B cell (primary cell): ENCODE measurements around the gene NSUN6. TPM values are rescaled to one million over a fixed set of nuclear protein-coding genes. Genes with fewer than 3 reads are reported as not detected.
"Not testable (repeated sequence)": the region's sequence is repeated elsewhere in the genome, so short reads cannot be mapped to it uniquely, and the experiment has no call there.

Experiments
- ATAC-seq: fragments of 200-7000 bp; cut with Tn5 transposase; one replicate; pipeline ENCODE4 v1.10.0; 2021; ENCODE audit warnings: low read depth, mild to moderate bottlenecking, moderate number of reproducible peaks, moderate library complexity
- CTCF ChIA-PET: fragments of 350-600 bp; sonication (Branson Sonifier 250); formaldehyde crosslinking; loops from one replicate; lab custom pipeline; 2021; ENCODE audit warnings: antibody characterized with exemption, inconsistent platforms; lab: Charles Lee
- POLR2A ChIA-PET: fragments of 350-600 bp; sonication (Branson Sonifier 250); formaldehyde crosslinking; loops from one replicate; lab custom pipeline; 2021; ENCODE audit warnings: antibody characterized with exemption; lab: Charles Lee
- DNase-seq: peaks from one replicate; pipeline ENCODE4 v3.0.0; 2013
- H2AFZ ChIP-seq: 2 replicates; pipeline ENCODE4 v1.6.1; 2012; ENCODE audit warnings: mild to moderate bottlenecking, low read depth, low read length; ENCODE audit not compliant: insufficient read depth, poor library complexity, severe bottlenecking
- H3K27ac ChIP-seq, 2 donors: 1 replicate in 1 of 2; 2 replicates in 1 of 2; pipeline ENCODE4 v1.5.1; 2012 to 2013; ENCODE audit warnings: low read length in 2 of 2, mild to moderate bottlenecking in 2 of 2, moderate library complexity in 1 of 2
- H3K27me3 ChIP-seq, 4 experiments: fragments of 200-600 bp in 1 of 4; sonication (generic) in 1 of 4; replicated peaks in 1 of 4; 1 replicate in 2 of 4; 2 replicates in 2 of 4; pipeline versions ENCODE4 v1.6.1 to v1.7.0; 2013 to 2016; ENCODE audit warnings: low read length in 3 of 4, mild to moderate bottlenecking in 2 of 4, mixed read lengths in 1 of 4, moderate library complexity in 1 of 4; ENCODE audit not compliant: insufficient read depth in 4 of 4, control insufficient read depth in 3 of 4; ENCODE audit errors: control extremely low read depth in 1 of 4
- H3K36me3 ChIP-seq, 2 experiments: replicated peaks in 1 of 2; 1 replicate in 1 of 2; 2 replicates in 1 of 2; pipeline versions ENCODE4 v1.6.1 to v1.7.1; 2013; ENCODE audit warnings: low read length in 1 of 2; ENCODE audit not compliant: insufficient read depth in 2 of 2, control insufficient read depth in 1 of 2; ENCODE audit errors: control extremely low read depth in 1 of 2, extremely low read depth in 1 of 2
- H3K4me1 ChIP-seq, 2 donors: fragments of 200-600 bp in 1 of 2; sonication (generic) in 1 of 2; 1 replicate in 1 of 2; 2 replicates in 1 of 2; pipeline versions ENCODE4 v1.5.1 to v1.6.1; 2013 to 2017; ENCODE audit warnings: low read length in 2 of 2; ENCODE audit not compliant: control insufficient read depth in 2 of 2, insufficient read depth in 2 of 2
- H3K4me2 ChIP-seq: replicated peaks from 2 replicates; pipeline ENCODE3; 2012; ENCODE audit warnings: mild to moderate bottlenecking, low read depth, low read length; ENCODE audit not compliant: poor library complexity, severe bottlenecking
- H3K4me3 ChIP-seq, 5 experiments: fragments of 200-600 bp in 1 of 5; sonication (generic) in 1 of 5; 1 replicate in 3 of 5; 2 replicates in 2 of 5; pipeline versions ENCODE4 v1.5.1 to v1.7.0; 2011 to 2016; ENCODE audit warnings: low read length in 4 of 5, mild to moderate bottlenecking in 4 of 5, low read depth in 2 of 5, control low read depth in 1 of 5, moderate library complexity in 1 of 5; ENCODE audit not compliant: insufficient read depth in 1 of 5; ENCODE audit errors: control extremely low read depth in 1 of 5, extremely low read depth in 1 of 5
- H3K79me2 ChIP-seq: fragments of 200-600 bp; sonication (generic); one replicate; pipeline ENCODE4 v1.6.0; 2016; ENCODE audit warnings: low read length; ENCODE audit not compliant: control insufficient read depth, insufficient read depth
- H3K9ac ChIP-seq: fragments of 200-600 bp; sonication (generic); 2 replicates; pipeline ENCODE4 v1.6.1; 2017; ENCODE audit warnings: mild to moderate bottlenecking, low read length, moderate library complexity
- H3K9me3 ChIP-seq, 3 donors: one replicate each; pipeline versions ENCODE4 v1.6.1 to v1.7.1; 2013; ENCODE audit warnings: low read length in 2 of 3; ENCODE audit not compliant: control insufficient read depth in 2 of 3, insufficient read depth in 1 of 3; ENCODE audit errors: control extremely low read depth in 1 of 3
- H4K20me1 ChIP-seq: 2 replicates; pipeline ENCODE4 v1.6.0; 2012; ENCODE audit warnings: mild to moderate bottlenecking, low read length; ENCODE audit not compliant: insufficient read depth, control insufficient read depth, poor library complexity, severe bottlenecking
- H3K27ac Mint-ChIP-seq: one replicate; pipeline ENCODE4 v1.8.0; 2021; ENCODE audit warnings: mixed read lengths
- H3K27me3 Mint-ChIP-seq: one replicate; pipeline ENCODE4 v1.8.0; 2021; ENCODE audit warnings: mixed read lengths
- H3K4me1 Mint-ChIP-seq: one replicate; pipeline ENCODE4 v1.8.0; 2021; ENCODE audit warnings: mixed read lengths
- H3K4me3 Mint-ChIP-seq: one replicate; pipeline ENCODE4 v1.8.0; 2021; ENCODE audit warnings: mixed read lengths
- H3K9me3 Mint-ChIP-seq: one replicate; pipeline ENCODE4 v1.8.0; 2022; ENCODE audit warnings: mixed read lengths; ENCODE audit not compliant: insufficient read depth
- CTCF ChIP-seq: fragments of 200-600 bp; IDR thresholded peaks from one replicate; pipeline ENCODE4 v1.8.0; 2022; ENCODE audit warnings: antibody characterized with exemption, mild to moderate bottlenecking
- EZH2 ChIP-seq: IDR thresholded peaks from 2 replicates; pipeline ENCODE4 v1.6.1; 2012; ENCODE audit warnings: borderline replicate concordance, low read depth, mild to moderate bottlenecking, moderate library complexity, low read length; ENCODE audit not compliant: insufficient read depth, poor library complexity, severe bottlenecking
- WGBS: methylation state at CpG from one replicate; pipeline ENCODE4 v1.1.5; 2013; ENCODE audit warnings: missing lambda C conversion rate; ENCODE audit not compliant: insufficient coverage; 5-methylcytosine and 5-hydroxymethylcytosine counted together
- intact Hi-C: fragments of 100-400 bp; cut with micrococcal nuclease; formaldehyde crosslinking; loops from one replicate; pipeline ENCODE4 v1.10.0; 2022
- polyA plus RNA-seq: library from polyadenylated mRNA; depleted of rRNA; stranded (reverse); fragments of >200 nt; gene quantifications from 2 replicates; pipeline ENCODE4 v1.2.3, GENCODE V29; 2012
- total RNA-seq, 2 donors: library from RNA; stranded (reverse); fragments of 120-200 nt in 1 of 2; gene quantifications; 1 replicate in 1 of 2; 2 replicates in 1 of 2; pipeline versions ENCODE4 v1.2.3 to v1.2.4, GENCODE V29; 2013 to 2022

Gene NSUN6
- total and polyA plus RNA-seq, 2 donors (not counting 1 experiment from before 2014, with no cell fraction given) = 13.4 to 27.9 TPM

- WGBS = no CpG with 5 or more reads among the region's 5 CpGs
- no peaks in the 10 kb centered on the region for H3K9me3 Mint-ChIP-seq
- Histone ChIP-seq H4K20me1 (no peaks in the 10 kb centered on the region), H3K27me3 (no peaks in the 10 kb centered on the region), H3K79me2 (peaks cover 3% of the 10 kb centered on the region), H2AFZ (no peak overlapping the region), H3K4me2 (no peak overlapping the region), H3K36me3 (peaks cover 0 to 4% of the 10 kb centered on the region in 2 experiments), H3K27ac (no peak overlapping the region), H3K4me3 (no peak overlapping the region), H3K9me3 (no peaks in the 10 kb centered on the region), H3K4me1 (no peaks in the 10 kb centered on the region), H3K9ac (no peak overlapping the region)
- TF ChIP-seq CTCF (no peak), EZH2 (no peak)
- ChIA-PET CTCF (no interaction called here), POLR2A (no interaction called here)
- no peak overlapping the region for H3K27ac Mint-ChIP-seq
- DNase-seq (no peak), ATAC-seq (no peak)
- intact Hi-C loops = loop anchor here (2.0 kb wide), 1 partner anchor 25 kb away; the partner anchor contains the start of gene NSUN6
- H3K4me3 Mint-ChIP-seq = peak overlapping the region; percentile 39
- H3K27me3 Mint-ChIP-seq = no peaks in the 10 kb centered on the region
- H3K4me1 Mint-ChIP-seq = peaks cover 10% of the 10 kb centered on the region
These were observed 25.5 kb downstream of the NSUN6 start for GRCh38 chr10:18625886-18626285.

GRCh38 chr10:18623671-18624070, 27.7 kb downstream of the NSUN6 start:
- H3K79me2 ChIP-seq, H2AFZ ChIP-seq, CTCF ChIA-PET, H3K4me2 ChIP-seq, POLR2A ChIA-PET, H4K20me1 ChIP-seq, H3K27me3 Mint-ChIP-seq, H3K27me3 ChIP-seq, ATAC-seq, H3K36me3 ChIP-seq, H3K27ac Mint-ChIP-seq, intact Hi-C loops, H3K4me1 ChIP-seq, H3K9me3 ChIP-seq, H3K4me3 Mint-ChIP-seq, DNase-seq, H3K9ac ChIP-seq, H3K27ac ChIP-seq, H3K4me3 ChIP-seq, H3K9me3 Mint-ChIP-seq: not testable (repeated sequence)
- peaks cover 10% of the 10 kb centered on the region for H3K4me1 Mint-ChIP-seq
- 92% methylated on average over 1 of the region's 1 CpG for WGBS
